ENCODE results near the gene MBNL2. TPM values are rescaled to one million over a fixed set of nuclear protein-coding genes. Genes with fewer than 3 reads are reported as not detected.

Gene MBNL2
- total and polyA plus RNA-seq, 2 donors from 2014 or later: 18.8 to 70.5 TPM

DNA sequence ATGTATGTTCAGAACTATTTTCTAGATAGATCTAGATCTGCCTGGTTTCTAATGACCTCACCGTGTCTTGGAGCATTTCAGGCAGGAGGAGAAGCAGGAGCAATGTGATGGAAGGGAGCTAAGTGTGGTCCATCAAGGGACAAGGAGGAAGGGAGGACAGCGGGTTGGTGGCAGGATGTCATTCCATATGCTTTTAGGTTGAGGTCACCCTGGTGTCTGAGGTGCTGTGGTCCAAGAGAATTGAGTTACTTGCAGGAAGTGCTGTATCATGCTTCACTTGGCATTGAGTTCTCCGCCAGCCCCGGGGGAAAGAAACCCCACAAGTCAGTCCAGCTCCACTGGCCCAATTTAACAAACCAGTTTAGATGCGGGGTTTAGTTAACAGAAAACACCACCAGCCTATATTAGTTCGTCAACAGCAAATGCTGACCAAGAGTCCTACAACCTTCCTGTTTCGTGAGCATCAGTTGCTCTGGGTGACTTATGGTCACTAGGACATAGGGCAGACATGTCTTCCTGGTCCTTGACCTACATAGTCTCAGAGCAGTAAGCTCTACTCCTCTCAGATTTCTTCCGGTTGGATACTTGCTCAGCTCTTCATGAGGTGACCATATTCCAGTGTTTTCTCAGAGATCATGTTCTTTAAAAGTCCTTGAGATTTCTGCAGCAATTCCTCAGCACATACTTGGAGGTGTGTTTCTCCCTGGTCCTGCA is 79.4 kb downstream of the MBNL2 start:
- intact Hi-C loops (cut with DNase I): no loop called here
- DNase-seq (peak in 1 of 5 donors; percentile 12), FAIRE-seq (no peak)
- TF ChIP-seq, protein P1, sequence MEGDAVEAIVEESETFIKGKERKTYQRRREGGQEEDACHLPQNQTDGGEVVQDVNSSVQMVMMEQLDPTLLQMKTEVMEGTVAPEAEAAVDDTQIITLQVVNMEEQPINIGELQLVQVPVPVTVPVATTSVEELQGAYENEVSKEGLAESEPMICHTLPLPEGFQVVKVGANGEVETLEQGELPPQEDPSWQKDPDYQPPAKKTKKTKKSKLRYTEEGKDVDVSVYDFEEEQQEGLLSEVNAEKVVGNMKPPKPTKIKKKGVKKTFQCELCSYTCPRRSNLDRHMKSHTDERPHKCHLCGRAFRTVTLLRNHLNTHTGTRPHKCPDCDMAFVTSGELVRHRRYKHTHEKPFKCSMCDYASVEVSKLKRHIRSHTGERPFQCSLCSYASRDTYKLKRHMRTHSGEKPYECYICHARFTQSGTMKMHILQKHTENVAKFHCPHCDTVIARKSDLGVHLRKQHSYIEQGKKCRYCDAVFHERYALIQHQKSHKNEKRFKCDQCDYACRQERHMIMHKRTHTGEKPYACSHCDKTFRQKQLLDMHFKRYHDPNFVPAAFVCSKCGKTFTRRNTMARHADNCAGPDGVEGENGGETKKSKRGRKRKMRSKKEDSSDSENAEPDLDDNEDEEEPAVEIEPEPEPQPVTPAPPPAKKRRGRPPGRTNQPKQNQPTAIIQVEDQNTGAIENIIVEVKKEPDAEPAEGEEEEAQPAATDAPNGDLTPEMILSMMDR (IDR thresholded peaks at IDR 0.05; ENCODE audit: borderline replicate concordance, extremely low read depth, insufficient read depth): no peak
- Histone ChIP-seq H3K9me3 (ENCODE audit: control insufficient read depth in 2 of 3, insufficient read depth in 1 of 3, low read length in 3 of 3) (no peaks in the 10 kb centered on the region), H3K4me3 (ENCODE audit: low read length in 3 of 3) (no peak overlapping the region), H3K9ac (ENCODE audit: low read length in 3 of 3) (no peak overlapping the region), H3K27me3 (ENCODE audit: control insufficient read depth, insufficient read depth, low read length) (no peaks in the 10 kb centered on the region), H3K27ac (ENCODE audit: low read depth in 2 of 2, low read length in 2 of 2) (no peak overlapping the region), H3K36me3 (ENCODE audit: control insufficient read depth in 2 of 3, insufficient read depth in 3 of 3, low read length in 3 of 3) (no peaks in the 10 kb centered on the region), H3K4me1 (ENCODE audit: control insufficient read depth in 2 of 3, insufficient read depth in 2 of 3, low read depth in 1 of 3, low read length in 3 of 3) (peaks cover 0 to 22% (median 17%) of the 10 kb centered on the region in 3 donors)

DNA sequence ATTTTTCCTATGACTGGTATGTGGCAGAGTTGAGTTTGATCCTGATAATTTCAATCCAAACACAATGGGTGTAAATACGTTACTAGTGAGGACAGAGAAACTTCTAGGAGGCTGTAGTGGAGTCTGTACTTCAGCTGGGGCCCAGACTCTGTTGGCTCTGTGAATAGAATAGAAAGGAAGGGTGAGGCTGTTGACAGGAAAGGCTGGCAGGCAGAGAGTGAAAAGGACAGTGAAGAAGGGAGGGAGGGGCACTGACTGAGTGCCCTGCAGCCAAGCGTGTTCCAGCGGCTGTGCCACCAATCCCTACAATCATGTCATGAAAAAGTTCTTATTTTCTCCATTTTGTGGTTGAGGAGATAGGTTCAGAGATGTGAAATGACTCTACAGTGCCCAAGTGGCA is 80.5 kb downstream of the MBNL2 start:
- FAIRE-seq (no peak), DNase-seq (no peak)
- H3K9ac ChIP-seq (ENCODE audit: low read length in 3 of 3): no peak overlapping the region
- no peak overlapping the region for H3K4me3 ChIP-seq (ENCODE audit: low read length in 3 of 3)
- H3K9me3 ChIP-seq (ENCODE audit: control insufficient read depth in 2 of 3, insufficient read depth in 1 of 3, low read length in 3 of 3): no peaks in the 10 kb centered on the region
- TF ChIP-seq, protein P1 (IDR thresholded peaks at IDR 0.05; ENCODE audit: borderline replicate concordance, extremely low read depth, insufficient read depth): no peak
- peaks cover 0 to 27% (median 19%) of the 10 kb centered on the region in 3 donors for H3K4me1 ChIP-seq (ENCODE audit: control insufficient read depth in 2 of 3, insufficient read depth in 2 of 3, low read depth in 1 of 3, low read length in 3 of 3)
- no peak overlapping the region for H3K27ac ChIP-seq (ENCODE audit: low read depth in 2 of 2, low read length in 2 of 2)
- intact Hi-C loops (cut with DNase I): no loop called here
- H3K36me3 ChIP-seq (ENCODE audit: control insufficient read depth in 2 of 3, insufficient read depth in 3 of 3, low read length in 3 of 3): no peaks in the 10 kb centered on the region
- no peaks in the 10 kb centered on the region for H3K27me3 ChIP-seq (ENCODE audit: control insufficient read depth, insufficient read depth, low read length)

DNA sequence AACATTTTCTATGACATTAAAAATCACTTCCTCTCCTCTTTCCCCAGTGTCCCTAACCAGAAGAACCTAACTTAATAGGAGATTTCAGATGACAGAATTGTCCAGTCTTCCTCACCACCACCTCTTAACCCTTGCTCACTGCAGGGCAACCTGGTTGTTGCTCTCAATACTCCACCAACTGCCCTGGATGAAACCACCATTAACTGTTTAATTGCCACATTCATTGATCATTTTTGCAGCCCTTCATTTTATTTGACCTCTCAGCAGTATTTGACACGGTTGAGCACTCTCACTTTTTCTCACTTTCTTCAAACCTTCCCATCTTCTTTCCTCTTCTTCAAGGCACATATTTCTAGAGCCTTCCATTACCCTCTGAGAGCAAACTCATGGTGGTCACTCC is 84.0 kb downstream of the MBNL2 start:
- intact Hi-C loops (cut with DNase I): no loop called here
- Histone ChIP-seq H3K4me3 (ENCODE audit: low read length in 3 of 3) (no peak overlapping the region), H3K9me3 (ENCODE audit: control insufficient read depth in 2 of 3, insufficient read depth in 1 of 3, low read length in 3 of 3) (no peaks in the 10 kb centered on the region), H3K9ac (ENCODE audit: low read length in 3 of 3) (no peak overlapping the region), H3K27ac (ENCODE audit: low read depth in 2 of 2, low read length in 2 of 2) (no peak overlapping the region), H3K36me3 (ENCODE audit: control insufficient read depth in 2 of 3, insufficient read depth in 3 of 3, low read length in 3 of 3) (no peaks in the 10 kb centered on the region), H3K4me1 (ENCODE audit: control insufficient read depth in 2 of 3, insufficient read depth in 2 of 3, low read depth in 1 of 3, low read length in 3 of 3) (peaks cover 0 to 36% (median 16%) of the 10 kb centered on the region in 3 donors), H3K27me3 (ENCODE audit: control insufficient read depth, insufficient read depth, low read length) (no peaks in the 10 kb centered on the region)
- TF ChIP-seq, protein P1 (IDR thresholded peaks at IDR 0.05; ENCODE audit: borderline replicate concordance, extremely low read depth, insufficient read depth): no peak
- FAIRE-seq (no peak), DNase-seq (no peak)

Measured in kidney (tissue), 14 donors.